Stomach (tissue), 9 donors: ENCODE measurements around the gene CREB3. TPM values are rescaled to one million over a fixed set of nuclear protein-coding genes. Genes with fewer than 3 reads are reported as not detected.

Experiments used
- DNase-seq, 2 donors: peaks; one replicate each; pipeline versions ENCODE4 v3.0.0 to v3.0.0-alpha.2; 2013 to 2019
- H3K27ac ChIP-seq, 5 donors: fragments of 200-600 bp in 4 of 5; sonication (generic) in 4 of 5; one replicate each; pipeline ENCODE4 v1.5.1; 2013 to 2019; ENCODE audit warnings: mild to moderate bottlenecking in 1 of 5, moderate library complexity in 1 of 5
- H3K27me3 ChIP-seq, 3 donors: fragments of 200-600 bp; sonication (generic); one replicate each; pipeline ENCODE4 v1.5.1; 2017 to 2019; ENCODE audit warnings: mixed run types in 1 of 3
- H3K36me3 ChIP-seq, 4 donors: fragments of 200-600 bp; sonication (generic); 1 replicate in 3 of 4; 2 replicates in 1 of 4; pipeline ENCODE4 v1.5.1; 2016 to 2019
- H3K4me1 ChIP-seq, 4 donors: fragments of 200-600 bp; sonication (generic); one replicate each; pipeline ENCODE4 v1.5.1; 2016 to 2019
- H3K4me3 ChIP-seq, 4 donors: fragments of 200-600 bp; sonication (generic) in 3 of 4; one replicate each; pipeline ENCODE4 v1.5.1; 2016 to 2019; ENCODE audit warnings: mild to moderate bottlenecking in 1 of 4
- H3K9me3 ChIP-seq, 4 donors: fragments of 200-600 bp; sonication (generic); one replicate each; pipeline ENCODE4 v1.5.1; 2016 to 2019
- EP300 ChIP-seq: sonication (generic); formaldehyde crosslinking; IDR thresholded peaks from one replicate; pipeline ENCODE4 v1.6.1; 2017; ENCODE audit warnings: antibody characterized with exemption
- POLR2A ChIP-seq, 4 donors: fragments of 450-650 bp; IDR thresholded peaks; one replicate each; pipeline ENCODE4 v1.6.1; 2016; ENCODE audit warnings: antibody characterized with exemption in 4 of 4, control low read depth in 2 of 4, mild to moderate bottlenecking in 1 of 4, moderate library complexity in 1 of 4
- POLR2AphosphoS5 ChIP-seq, 3 donors: sonication (generic); formaldehyde crosslinking; IDR thresholded peaks; one replicate each; pipeline ENCODE4 v1.6.1; 2016; ENCODE audit warnings: antibody characterized with exemption in 3 of 3
- WGBS, 5 donors: extraction: QIAGEN DNeasy Blood & Tissue Kit in 3 of 5; methylation state at CpG; one replicate each; pipeline versions ENCODE4 v1.1.5 to v1.1.7; 2013 to 2018; 5-methylcytosine and 5-hydroxymethylcytosine counted together
- intact Hi-C: fragments of 100-400 bp; cut with DNase I; formaldehyde crosslinking; loops from one replicate; pipeline ENCODE4 v1.15.1; 2023; ENCODE audit warnings: low total_unique reads
- polyA plus RNA-seq, 3 donors: library from polyadenylated mRNA; stranded (reverse); fragments of 200-250 nt; gene quantifications; one replicate each; pipeline ENCODE4 v1.2.3, GENCODE V29; 2013
- total RNA-seq, 5 donors: library from RNA; depleted of rRNA; stranded (reverse); fragments of >200 nt; gene quantifications; one replicate each; pipeline versions ENCODE4 v1.1.0 to v1.2.3, GENCODE V29; 2014 to 2016
- TF ChIP-seq, protein P1 (sequence below), 7 experiments: fragments of 450-650 bp in 4 of 7; fragments of 200-600 bp in 3 of 7; sonication (generic) in 3 of 7; IDR thresholded peaks; one replicate each; pipeline ENCODE4 v1.5.1; 2016 to 2019; ENCODE audit warnings: antibody characterized with exemption in 7 of 7, control low read depth in 2 of 7, mild to moderate bottlenecking in 1 of 7
- donor health status: healthy with polysubstance abuse.
- donor health status: Bipolar disorder and iron deficiency.
- donor health status: healthy.

The CREB3 gene
- total and polyA plus RNA-seq, 8 donors, result 29.4 to 84.0 (median 39.2) TPM

DNA sequence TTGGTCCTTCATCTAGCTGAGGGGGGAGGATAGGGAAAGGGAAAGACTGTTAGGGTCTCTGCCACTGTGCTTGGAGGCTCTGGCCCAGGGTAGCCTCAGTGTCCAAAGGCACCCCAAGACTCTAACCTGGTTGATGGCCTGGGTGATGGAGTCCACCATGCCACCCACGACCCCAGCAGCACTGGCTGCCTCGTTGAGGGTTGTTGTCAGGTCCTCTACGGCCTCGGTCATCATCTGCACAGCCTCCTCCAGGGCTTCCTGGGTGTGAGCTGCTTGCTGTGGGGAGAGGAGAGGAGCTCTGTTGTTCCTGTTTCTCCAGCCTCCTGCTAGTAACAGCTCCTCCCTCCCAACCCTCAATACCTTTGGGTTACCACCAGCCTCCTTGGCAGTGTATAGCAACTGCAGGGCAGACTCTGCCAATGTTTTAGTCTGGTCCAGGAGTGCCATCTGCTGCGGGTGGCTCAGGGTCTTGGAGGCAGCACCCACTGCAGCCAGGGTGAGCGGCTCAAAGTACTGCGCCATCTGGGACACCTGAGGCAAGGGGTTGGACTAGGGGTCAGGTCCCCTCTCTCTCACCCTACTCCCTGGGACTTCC lies 26.5 kb upstream of the CREB3 start:
- intact Hi-C loops, result no loop called here
- Histone ChIP-seq H3K36me3 (peaks cover 97 to 100% (median 100%) of the 10 kb centered on the region in 4 donors), H3K27me3 (no peaks in the 10 kb centered on the region), H3K27ac (peak overlapping the region in 1 of 5 donors; percentile 97), H3K9me3 (no peaks in the 10 kb centered on the region), H3K4me1 (no peaks in the 10 kb centered on the region), H3K4me3 (no peak overlapping the region)
- TF ChIP-seq POLR2AphosphoS5 (IDR thresholded peaks at IDR 0.05), result no peak
- no peak for TF ChIP-seq EP300
- TF ChIP-seq, protein P1, sequence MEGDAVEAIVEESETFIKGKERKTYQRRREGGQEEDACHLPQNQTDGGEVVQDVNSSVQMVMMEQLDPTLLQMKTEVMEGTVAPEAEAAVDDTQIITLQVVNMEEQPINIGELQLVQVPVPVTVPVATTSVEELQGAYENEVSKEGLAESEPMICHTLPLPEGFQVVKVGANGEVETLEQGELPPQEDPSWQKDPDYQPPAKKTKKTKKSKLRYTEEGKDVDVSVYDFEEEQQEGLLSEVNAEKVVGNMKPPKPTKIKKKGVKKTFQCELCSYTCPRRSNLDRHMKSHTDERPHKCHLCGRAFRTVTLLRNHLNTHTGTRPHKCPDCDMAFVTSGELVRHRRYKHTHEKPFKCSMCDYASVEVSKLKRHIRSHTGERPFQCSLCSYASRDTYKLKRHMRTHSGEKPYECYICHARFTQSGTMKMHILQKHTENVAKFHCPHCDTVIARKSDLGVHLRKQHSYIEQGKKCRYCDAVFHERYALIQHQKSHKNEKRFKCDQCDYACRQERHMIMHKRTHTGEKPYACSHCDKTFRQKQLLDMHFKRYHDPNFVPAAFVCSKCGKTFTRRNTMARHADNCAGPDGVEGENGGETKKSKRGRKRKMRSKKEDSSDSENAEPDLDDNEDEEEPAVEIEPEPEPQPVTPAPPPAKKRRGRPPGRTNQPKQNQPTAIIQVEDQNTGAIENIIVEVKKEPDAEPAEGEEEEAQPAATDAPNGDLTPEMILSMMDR (IDR thresholded peaks at IDR 0.05), result no peak
- no peak for TF ChIP-seq POLR2A (IDR thresholded peaks at IDR 0.05)
- 89 to 96% (median 92%) methylated on average over 7 of the region's 7 CpGs for WGBS, 5 donors
- DNase-seq, result no peak

DNA sequence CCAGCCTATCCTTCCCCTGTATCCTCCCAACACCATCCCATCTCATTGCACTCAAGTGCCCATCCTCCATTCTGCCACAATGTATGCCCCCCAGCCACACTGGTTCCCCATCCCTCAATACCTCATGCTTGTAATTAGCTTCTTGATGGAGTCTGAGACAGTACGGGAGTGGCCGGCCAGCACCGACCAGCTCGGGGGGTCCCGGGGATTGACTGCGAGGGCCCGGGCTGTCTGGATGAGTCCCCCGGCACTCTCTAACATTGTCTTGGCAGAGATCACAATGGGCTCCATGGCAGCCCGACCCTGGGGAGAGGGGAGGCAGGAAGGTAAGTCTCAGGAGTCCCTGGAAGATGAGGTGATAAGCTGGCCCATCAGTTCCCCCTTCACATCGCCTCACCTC lies 25.5 kb upstream of the CREB3 start:
- DNase-seq, result no peak
- Histone ChIP-seq H3K27me3 (no peaks in the 10 kb centered on the region), H3K4me1 (no peaks in the 10 kb centered on the region), H3K4me3 (no peak overlapping the region), H3K36me3 (peaks cover 97 to 100% (median 100%) of the 10 kb centered on the region in 4 donors), H3K9me3 (no peaks in the 10 kb centered on the region), H3K27ac (peak overlapping the region in 1 of 5 donors; percentile 97)
- WGBS, 5 donors, result 85 to 93% (median 92%) methylated on average over 5 to 10 of the region's 10 CpGs
- intact Hi-C loops, result no loop called here
- TF ChIP-seq EP300, result no peak
- TF ChIP-seq, protein P1 (IDR thresholded peaks at IDR 0.05), result no peak
- TF ChIP-seq POLR2AphosphoS5 (IDR thresholded peaks at IDR 0.05), result no peak
- TF ChIP-seq POLR2A (IDR thresholded peaks at IDR 0.05), result no peak

DNA sequence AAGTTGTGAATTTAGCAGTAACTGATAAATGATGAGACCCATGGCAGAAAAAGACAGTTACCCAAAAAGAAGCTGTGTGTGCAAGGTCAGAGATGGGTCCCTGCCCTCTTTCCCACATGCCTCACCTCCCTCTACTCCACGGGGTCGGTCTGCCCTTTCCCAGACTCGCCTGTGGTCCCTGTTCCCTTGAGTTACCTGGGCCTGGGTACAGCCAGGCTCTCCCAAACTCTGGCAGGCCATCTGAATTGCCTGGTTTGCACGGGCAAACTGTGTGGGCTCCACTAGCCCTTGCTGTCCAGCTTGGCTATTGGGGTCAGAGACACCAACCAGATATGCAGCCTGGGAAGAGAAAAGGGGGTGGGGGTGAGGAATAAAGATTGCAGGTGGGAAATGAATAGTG lies 24.3 kb upstream of the CREB3 start:
- WGBS, 5 donors, result 86 to 96% (median 93%) methylated on average over 4 of the region's 4 CpGs
- intact Hi-C loops, result no loop called here
- TF ChIP-seq POLR2A (IDR thresholded peaks at IDR 0.05) (no peak), POLR2AphosphoS5 (IDR thresholded peaks at IDR 0.05) (no peak), EP300 (no peak)
- TF ChIP-seq, protein P1 (IDR thresholded peaks at IDR 0.05), result no peak
- Histone ChIP-seq H3K36me3 (peaks cover 97 to 100% (median 100%) of the 10 kb centered on the region in 4 donors), H3K9me3 (no peaks in the 10 kb centered on the region), H3K4me3 (no peak overlapping the region), H3K4me1 (no peaks in the 10 kb centered on the region), H3K27ac (peak overlapping the region in 1 of 5 donors; percentile 97), H3K27me3 (no peaks in the 10 kb centered on the region)
- DNase-seq, result no peak

DNA sequence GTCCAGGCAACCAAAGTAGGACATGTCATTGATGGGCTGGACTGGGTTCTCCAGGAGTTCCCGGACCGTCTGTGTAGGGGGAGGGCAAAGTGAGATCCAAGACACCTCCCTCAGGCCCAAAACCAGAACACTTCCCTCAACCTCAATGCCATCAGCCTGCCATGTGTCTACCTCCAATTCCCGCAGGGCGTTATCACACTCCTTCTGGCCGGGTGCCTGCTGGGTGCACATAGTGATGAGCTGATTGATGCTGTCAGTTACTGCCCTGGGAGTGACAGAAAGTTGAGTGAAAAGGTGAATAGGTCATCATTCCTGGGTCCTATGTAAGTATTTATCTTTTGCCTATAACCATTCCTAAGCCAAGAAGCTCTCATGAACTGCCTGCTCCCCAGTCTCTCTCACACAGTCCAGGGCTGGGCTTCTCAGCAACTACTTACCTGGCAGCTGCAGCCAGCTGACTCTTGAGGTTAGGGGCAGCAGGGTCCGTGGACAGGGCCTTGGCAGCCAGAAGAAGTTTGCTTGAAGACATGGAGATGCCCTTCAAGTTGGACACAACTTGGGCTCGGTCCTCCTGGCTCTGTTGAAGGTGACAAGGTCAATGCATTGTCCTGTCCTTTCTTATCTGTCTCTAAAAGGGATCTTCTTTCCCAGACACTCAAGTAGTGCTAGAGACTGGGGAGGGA lies 21.5 kb upstream of the CREB3 start:
- intact Hi-C loops, result no loop called here
- peak overlapping the region in 3 of 5 donors; percentile 6 to 72 (median 10) for H3K27ac ChIP-seq
- no peak overlapping the region for H3K4me3 ChIP-seq
- TF ChIP-seq, protein P1 (IDR thresholded peaks at IDR 0.05), result no peak
- TF ChIP-seq POLR2AphosphoS5 (IDR thresholded peaks at IDR 0.05) (no peak), EP300 (no peak), POLR2A (IDR thresholded peaks at IDR 0.05) (no peak)
- peaks cover 96 to 100% (median 100%) of the 10 kb centered on the region in 4 donors for H3K36me3 ChIP-seq
- no peaks in the 10 kb centered on the region for H3K9me3 ChIP-seq
- no peaks in the 10 kb centered on the region for H3K4me1 ChIP-seq
- 65 to 85% (median 71%) methylated on average over 7 of the region's 7 CpGs for WGBS, 5 donors
- H3K27me3 ChIP-seq, result no peaks in the 10 kb centered on the region
- DNase-seq, result no peak
